GM21786 (cell line): ENCODE results near the gene SYNE4.
"Not testable (repeated sequence)": the region's sequence is repeated elsewhere in the genome, so short reads cannot be mapped to it uniquely, and the experiment has no call there.

Experiments
- ATAC-seq: cut with Tn5 transposase; IDR thresholded peaks from one replicate; pipeline ENCODE4 v1.9.1; 2021; ENCODE audit not compliant: unreplicated experiment

SYNE4 gene

GRCh38 chr19:35957411-35957810 lies 51.2 kb downstream of the SYNE4 start:
- ATAC-seq, result not testable (repeated sequence)

GRCh38 chr19:35955881-35956634 lies 52.6 kb downstream of the SYNE4 start:
- ATAC-seq, result no peak
